GM12864 (cell line): Measurements from ENCODE around the gene GRIK3.

Source experiments
- DNase-seq: peaks from one replicate; pipeline ENCODE4 v3.0.0-alpha.2; 2011; ENCODE audit warnings: low read depth
- H3K4me3 ChIP-seq: 2 replicates; pipeline ENCODE4 v1.5.1; 2011; ENCODE audit warnings: mild to moderate bottlenecking, low read depth, low read length, control low read depth
- TF ChIP-seq, protein P1 (sequence below): IDR thresholded peaks from 2 replicates; pipeline ENCODE4 v1.5.1; 2011; ENCODE audit warnings: low read depth, mild to moderate bottlenecking, moderate library complexity, low read length, control low read depth, inconsistent platforms; ENCODE audit errors: missing control alignments

GRIK3 gene

DNA sequence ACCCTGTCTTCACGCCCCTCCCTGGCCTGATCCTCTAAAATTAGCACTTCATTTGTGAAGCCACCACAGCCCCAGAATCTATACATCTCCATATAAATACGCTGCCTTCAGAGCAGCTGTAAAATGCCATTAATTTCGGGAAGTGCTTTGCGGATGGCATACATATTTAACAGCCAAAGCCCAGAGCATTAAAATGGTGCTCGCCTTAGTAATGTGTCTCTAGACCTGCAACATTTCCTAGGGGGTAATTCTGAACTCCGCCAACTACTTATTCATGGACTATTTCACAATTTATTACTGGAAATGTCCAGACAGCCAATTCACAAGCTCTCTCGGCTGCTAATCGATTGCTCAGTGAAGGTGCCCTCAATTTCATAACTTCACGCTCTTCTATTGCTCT lies 189.4 kb downstream of the GRIK3 start:
- no peak overlapping the region for H3K4me3 ChIP-seq
- TF ChIP-seq, protein P1, sequence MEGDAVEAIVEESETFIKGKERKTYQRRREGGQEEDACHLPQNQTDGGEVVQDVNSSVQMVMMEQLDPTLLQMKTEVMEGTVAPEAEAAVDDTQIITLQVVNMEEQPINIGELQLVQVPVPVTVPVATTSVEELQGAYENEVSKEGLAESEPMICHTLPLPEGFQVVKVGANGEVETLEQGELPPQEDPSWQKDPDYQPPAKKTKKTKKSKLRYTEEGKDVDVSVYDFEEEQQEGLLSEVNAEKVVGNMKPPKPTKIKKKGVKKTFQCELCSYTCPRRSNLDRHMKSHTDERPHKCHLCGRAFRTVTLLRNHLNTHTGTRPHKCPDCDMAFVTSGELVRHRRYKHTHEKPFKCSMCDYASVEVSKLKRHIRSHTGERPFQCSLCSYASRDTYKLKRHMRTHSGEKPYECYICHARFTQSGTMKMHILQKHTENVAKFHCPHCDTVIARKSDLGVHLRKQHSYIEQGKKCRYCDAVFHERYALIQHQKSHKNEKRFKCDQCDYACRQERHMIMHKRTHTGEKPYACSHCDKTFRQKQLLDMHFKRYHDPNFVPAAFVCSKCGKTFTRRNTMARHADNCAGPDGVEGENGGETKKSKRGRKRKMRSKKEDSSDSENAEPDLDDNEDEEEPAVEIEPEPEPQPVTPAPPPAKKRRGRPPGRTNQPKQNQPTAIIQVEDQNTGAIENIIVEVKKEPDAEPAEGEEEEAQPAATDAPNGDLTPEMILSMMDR, result no peak
- no peak for DNase-seq

DNA sequence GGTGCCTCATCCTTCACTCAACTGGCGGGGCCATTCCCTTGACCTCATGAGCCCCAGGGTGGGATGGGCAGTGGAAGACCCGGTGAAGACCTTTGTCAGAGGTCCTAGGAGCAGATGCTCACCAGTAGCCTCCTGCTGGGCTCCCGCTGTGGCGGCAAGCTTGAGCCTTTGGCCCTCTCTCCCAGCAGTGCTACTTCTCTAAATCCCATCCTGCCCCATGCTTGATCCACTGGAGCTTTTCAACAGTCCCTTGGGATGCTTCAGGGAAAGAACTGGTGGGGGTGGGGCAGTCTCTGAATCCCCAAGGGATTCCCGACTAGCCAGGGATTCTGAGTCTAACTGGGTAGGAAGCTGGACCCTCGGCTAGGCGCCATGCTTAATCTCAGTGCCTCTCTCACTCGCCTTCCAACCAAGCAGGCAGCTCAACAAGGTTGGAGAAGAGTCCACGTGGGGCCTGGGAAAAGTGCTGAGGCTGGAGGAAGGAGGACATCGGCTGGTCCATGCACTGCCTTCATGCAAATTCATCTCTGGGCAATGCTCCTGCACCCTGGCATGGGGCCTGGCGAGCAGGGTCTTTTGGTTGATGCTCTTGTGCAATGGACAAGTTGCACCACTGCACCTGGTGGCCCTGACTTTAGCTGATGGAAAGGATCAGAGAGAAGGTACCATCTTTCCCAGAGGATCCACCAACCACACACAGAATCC lies 190.3 kb downstream of the GRIK3 start:
- no peak for DNase-seq
- TF ChIP-seq, protein P1, result no peak
- H3K4me3 ChIP-seq, result no peak overlapping the region

DNA sequence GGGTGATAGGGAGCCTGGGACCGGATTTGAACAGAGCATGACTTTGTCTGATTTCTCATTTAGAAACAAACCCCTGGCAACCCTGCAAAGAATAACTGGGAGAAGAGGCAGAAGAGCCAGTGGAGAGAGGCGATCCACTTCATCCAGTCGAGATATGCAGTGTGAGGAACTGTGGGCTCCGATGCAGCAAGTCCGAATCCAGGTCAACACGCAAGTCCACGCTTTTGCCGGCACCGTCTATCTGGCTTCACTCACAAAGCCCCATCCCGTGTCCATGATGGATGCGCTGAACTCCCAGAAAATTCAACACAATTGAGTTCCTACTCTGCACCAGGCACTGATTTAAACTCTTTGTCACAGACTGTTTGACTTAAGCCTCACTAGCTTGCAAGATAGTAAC lies 191.3 kb downstream of the GRIK3 start:
- no peak overlapping the region for H3K4me3 ChIP-seq

DNA sequence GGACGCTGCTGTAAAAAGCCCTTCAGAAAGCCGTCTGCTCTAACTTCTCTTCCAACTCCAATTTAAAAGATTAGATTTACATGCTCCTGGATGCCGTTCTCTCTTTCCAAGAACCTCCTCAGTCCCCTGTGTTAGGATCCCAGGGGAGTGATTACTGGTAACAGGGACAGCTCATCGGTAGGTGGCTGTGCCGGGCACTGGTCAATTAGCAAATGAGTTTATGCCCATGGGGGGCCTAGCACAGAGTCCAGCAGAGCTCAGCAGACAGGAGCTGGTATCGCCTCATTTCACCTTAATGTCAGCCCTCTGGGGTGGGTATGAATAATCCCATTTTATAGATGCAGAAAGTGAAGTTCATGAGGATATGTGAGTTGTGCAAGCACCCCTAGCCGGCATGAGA lies 191.9 kb downstream of the GRIK3 start:
- TF ChIP-seq, protein P1, result no peak
- no peak for DNase-seq
- no peak overlapping the region for H3K4me3 ChIP-seq

More for the DNA sequence above, 191.3 kb downstream of the GRIK3 start:
- DNase-seq, result no peak
- TF ChIP-seq, protein P1, result no peak

DNA sequence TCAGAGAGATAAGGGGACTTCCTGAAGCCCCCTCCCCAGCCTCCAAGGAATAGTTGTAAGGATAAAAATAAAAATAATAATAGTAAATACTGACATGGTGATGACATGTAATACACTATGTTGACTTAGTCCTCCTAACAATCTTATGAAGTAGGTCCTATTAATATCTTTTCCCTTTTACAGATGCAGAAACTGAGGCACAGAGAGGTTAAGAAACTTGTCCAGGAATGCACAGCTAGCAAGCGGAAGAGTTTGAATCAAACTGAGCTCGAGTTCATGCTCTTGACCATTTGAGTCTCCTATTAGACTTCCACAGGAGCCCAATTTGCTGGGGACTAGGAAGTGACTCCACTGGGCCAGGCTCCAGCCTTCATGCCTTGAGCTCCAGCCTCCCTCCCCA lies 194.8 kb downstream of the GRIK3 start:
- no peak for DNase-seq
- H3K4me3 ChIP-seq, result no peak overlapping the region
- TF ChIP-seq, protein P1, result no peak

DNA sequence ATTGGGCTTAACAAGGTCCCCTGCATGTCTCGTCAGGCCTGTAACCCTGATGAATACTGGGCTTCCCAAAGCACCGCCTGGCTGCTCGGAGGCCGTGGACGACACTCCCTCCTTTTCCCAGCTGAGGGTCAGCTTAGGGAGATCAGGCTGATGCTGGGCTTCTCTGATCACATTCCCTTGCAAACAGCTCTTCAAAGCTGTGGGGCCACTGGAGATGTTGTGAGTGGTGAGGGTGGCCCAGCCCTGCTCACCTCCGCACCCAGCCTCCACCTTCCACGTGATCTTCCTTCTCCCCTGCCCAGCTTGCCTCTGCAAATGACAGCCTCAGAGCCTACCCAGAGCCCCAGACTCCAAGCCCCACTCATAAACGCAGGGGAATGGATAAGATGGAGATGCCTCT lies 195.4 kb downstream of the GRIK3 start:
- TF ChIP-seq, protein P1, result no peak
- no peak for DNase-seq
- no peak overlapping the region for H3K4me3 ChIP-seq

DNA sequence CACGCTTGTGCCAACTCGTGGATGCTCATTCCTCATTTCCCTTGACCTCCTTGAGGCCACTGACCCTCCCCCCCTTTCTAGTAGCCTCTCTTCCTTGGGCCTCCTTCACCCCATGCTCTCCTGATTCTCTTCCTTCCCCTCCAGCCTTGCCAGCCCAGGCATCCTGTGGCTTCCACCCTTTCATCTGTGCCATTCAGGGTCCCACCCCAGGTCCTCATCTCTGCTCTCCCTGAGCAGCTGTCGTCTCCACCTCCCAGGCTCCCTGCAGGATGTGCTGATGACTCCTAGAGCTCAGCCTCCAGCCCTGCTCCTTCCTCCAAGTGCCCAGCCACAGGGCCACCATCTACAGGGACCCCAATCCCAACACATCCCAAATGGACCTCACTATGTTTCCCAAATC lies 197.4 kb downstream of the GRIK3 start:
- H3K4me3 ChIP-seq, result no peak overlapping the region
- TF ChIP-seq, protein P1, result no peak
- no peak for DNase-seq
